Motor neuron (in vitro differentiated cells): Measurements from ENCODE around the gene TPM4. TPM values are rescaled to one million over a fixed set of nuclear protein-coding genes. Genes with fewer than 3 reads are reported as not detected.

Experiments
- total RNA-seq, 8 experiments: library from RNA; unstranded; fragments of 300-600 nt; gene quantifications; 2 replicates each; pipeline versions ENCODE4 v1.2.3 to v1.2.4, GENCODE V29; 2022

Gene TPM4
- total RNA-seq, 8 experiments from 2014 or later, result 73.0 to 457 (median 228) TPM

Other genes starting within 250 kb of the TPM4 start
- gene CYP4F2, start 178.4 kb upstream of the TPM4 start, total RNA-seq, result 1 to 10 TPM in 1 of 8 experiments, under 1 TPM in 1, not detected in 6; 0.36 to 1.2 TPM
- under 1 TPM in 4 of 8 experiments, not detected in 4; 0.17 to 0.71 (median 0.35) TPM for gene CYP4F11, start 142.0 kb upstream of the TPM4 start, total RNA-seq
- gene OR10H4, start 127.5 kb upstream of the TPM4 start, total RNA-seq, result under 1 TPM in 2 of 8 experiments, not detected in 6; 0.38 to 0.46 TPM
- gene RAB8A, start 35.4 kb downstream of the TPM4 start, total RNA-seq, result 10 to 100 TPM; 14.2 to 54.5 (median 42.3) TPM
- gene HSH2D, start 67.2 kb downstream of the TPM4 start, total RNA-seq, result 1 to 10 TPM in 1 of 8 experiments, under 1 TPM in 4, not detected in 3; 0.14 to 1.1 (median 0.36) TPM
- gene CIB3, start 97.0 kb downstream of the TPM4 start, total RNA-seq, result under 1 TPM in 1 of 8 experiments, not detected in 7; 0.61 TPM
- 100 to 1,000 TPM in 5 of 8 experiments, 10 to 100 TPM in 3; 78.1 to 159 (median 114) TPM for gene FAM32A, start 108.9 kb downstream of the TPM4 start, total RNA-seq
- gene AP1M1, start 121.4 kb downstream of the TPM4 start, total RNA-seq, result 10 to 100 TPM; 23.4 to 87.8 (median 64.6) TPM
- 1 to 10 TPM in 1 of 8 experiments, under 1 TPM in 5, not detected in 2; 0.13 to 1.3 (median 0.65) TPM for gene KLF2, start 248.3 kb downstream of the TPM4 start, total RNA-seq